NCI-H526 (cell line): ENCODE data around the gene ZBTB45.

ENCODE experiments used
- DNase-seq, 2 experiments: peaks; one replicate each; lab custom pipeline; 2025; lab: John Stamatoyannopoulos, UW

The ZBTB45 gene

DNA sequence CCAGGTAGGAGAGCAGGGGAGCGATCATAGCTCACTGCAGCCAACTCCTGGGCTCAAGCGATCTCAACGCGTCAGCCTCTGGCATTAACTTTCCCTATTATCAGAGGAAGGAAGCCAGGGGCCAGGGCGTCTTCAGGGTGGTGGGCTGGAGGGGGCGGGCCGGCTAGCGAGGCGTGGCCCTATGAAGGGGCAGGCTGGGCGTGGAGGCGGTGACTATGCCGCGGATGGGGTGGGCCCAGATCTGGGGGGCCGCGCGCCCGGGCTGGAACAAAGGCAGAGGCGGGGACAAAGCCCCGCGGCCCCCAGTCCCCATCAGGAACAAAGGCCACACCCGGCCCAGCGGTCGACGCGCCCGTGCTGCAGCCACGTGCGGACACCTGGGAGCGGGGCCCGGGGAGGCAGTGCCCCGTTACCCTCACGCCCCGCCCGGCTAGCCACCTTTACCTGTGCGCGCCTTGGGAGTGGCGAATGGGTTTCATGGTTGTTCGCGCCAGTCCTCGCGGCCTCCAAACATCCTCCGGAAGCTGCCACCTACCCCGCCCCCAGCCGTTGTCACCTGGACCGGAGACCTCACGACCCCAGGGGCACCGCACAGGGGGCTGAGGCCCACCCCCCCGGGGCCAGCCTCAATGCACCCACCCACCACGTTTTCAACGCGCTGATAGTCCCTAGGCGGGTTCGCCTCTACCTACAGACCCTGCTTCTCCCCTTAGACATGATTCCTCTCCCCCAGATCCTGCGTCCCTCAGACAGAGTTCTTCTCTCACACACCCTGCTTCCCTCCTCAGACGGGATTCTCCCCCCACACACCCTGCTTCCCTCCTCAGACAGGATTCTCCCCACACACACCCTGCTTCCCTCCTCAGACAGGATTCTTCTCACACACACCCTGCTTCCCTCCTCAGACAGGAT lies 18.9 kb upstream of the ZBTB45 start:
- peak; percentile 66 to 89 for DNase-seq

GRCh38 chr19:58536852-58537798 lies 17.5 kb upstream of the ZBTB45 start:
- DNase-seq: no peak

DNA sequence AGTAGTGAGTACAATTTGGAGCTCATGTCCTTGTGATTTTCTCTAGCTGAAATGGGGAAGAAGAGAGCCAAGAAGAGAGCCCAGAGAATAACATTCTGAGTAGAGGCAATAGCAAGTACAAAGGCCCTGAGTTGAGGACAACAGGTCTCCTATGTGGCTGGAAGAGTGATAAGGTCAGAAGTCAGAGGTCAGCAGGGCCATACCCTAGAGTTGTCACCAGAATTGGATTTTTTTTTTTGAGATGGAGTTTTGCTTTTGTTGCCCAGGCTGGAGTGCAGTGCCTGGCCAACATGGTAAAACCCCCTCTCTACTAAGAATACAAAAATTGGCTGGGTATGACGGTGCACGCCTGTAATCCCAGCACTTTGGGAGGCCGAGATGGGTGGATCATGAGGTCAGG lies 16.2 kb upstream of the ZBTB45 start:
- DNase-seq: no peak

GRCh38 chr19:58531034-58531840 lies 11.6 kb upstream of the ZBTB45 start:
- DNase-seq: peak; percentile 59 to 70

- no peak for DNase-seq
Measured at GRCh38 chr19:58529405-58529804, 9.8 kb upstream of the ZBTB45 start.

GRCh38 chr19:58522709-58523108 lies 3.1 kb upstream of the ZBTB45 start:
- no peak for DNase-seq

DNA sequence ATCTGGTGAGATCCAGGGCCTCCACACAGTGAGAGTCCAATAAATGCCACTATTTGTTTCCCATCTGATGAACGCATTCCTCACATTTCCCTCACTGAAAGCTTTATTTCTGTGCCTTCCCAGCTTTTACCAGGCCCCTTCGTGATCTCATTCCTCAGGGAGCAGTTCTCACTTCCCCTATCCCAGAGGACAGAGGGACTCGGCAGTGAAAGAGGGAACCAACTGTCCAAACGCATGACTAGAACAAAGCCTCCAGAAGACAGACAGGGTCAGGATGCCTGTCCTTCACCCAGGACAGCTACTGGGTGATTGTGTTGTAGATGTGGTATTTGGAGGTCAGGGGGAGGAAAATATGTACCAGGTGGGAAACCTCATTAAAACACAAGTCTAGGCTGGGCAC lies 2.0 kb upstream of the ZBTB45 start:
- no peak for DNase-seq

DNA sequence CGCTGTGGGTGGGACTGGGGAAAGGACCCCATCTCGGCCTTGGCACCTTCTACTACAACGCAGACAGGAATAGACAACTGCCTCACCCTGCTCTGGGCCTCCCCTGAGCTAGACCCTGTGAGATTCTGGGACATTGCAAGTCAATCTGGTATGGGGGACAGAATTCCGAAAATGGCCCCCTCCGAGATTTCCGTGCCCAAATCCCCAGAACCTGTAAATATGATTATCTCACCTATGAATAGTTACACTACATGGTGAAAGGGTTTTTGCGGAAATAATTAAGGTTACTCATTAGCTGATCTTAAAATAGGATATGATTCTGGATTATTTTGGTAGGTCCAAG lies 618 bp upstream of the ZBTB45 start:
- DNase-seq: no peak

- peak; percentile 55 to 88 for DNase-seq
Measured at GRCh38 chr19:58519087-58519354, 589 bp downstream of the ZBTB45 start.

DNA sequence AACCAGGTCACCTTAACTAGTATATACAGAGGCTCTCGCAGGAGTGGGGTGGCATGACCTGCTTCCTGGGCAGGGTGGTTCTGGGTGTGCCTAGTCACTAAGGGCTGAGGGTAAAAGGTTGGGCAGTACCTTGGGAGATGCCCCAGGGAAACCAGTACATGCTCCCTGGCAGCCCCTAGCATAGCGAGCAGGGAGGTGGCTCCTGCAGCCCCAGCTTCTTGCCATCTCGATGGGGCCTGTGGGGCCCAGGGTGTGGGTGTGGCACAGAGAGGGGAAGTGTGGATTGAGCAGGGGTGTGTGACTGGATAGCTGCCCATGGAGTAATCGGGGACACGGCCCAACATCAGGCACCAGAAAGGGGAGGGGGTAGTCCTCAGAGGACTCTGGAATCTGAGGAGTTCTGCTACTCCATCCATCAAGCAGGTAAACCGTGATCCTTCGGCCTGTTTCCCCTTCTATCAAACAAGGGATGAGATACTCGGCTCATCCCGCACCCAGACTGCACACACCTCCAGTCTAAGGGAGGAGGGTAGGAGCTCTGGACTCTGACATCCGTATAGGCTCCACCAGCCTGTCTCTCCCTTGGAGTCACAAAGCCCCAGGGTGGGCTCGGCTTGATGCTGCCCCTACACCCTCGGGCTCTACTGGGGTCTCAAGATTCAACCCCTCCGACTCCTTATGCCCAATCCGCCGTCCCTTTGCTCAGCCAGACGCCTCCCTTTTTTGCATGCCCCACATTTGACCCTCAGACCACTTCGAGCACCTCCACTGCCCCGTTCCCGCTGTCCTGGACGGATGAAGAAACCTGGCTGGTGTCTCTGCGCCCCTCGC lies 1.1 kb downstream of the ZBTB45 start:
- peak in 1 of 2 experiments; percentile 44 for DNase-seq

DNA sequence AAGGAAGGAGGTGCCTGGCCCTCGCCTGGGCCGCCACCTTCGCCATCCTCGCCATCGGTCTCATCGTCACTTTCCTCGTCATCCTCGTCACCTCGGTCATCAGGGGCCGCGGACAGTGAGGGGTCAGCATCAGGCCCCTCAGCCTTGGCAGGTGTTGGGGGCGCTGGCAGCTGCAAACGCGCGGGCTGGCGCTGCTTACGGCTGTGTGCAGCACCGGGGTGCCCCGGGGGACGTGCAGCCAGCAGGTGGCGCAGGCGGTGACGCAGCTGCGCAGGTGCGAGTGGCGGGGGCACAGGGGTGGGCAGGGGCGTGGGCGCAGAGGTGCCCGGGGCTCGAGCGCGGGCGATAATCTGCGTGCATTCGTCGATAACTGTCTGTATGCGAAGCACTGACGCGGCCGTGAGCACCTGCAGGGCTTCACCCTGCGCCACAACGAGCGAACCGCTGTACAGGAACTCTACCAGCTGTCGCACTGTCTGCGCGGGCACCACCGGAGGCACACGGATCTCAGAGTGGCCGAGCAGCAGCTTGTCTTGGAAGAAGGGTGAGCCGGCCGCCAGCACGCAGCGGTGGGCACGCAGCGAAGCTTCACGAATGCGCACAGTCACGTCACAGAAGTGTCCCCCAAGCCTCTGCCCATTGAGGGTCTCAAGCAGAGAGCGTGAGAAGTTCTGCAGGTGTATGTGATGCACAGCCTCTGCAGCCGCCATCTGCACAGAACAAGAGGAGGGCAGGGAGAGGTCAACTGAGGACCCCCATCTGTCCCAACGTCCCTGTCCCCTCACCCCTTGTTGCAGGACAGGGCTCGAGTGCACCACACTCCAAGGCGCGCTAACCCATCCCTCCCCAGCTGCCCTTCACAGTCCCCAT lies 2.4 kb downstream of the ZBTB45 start:
- peak in 1 of 2 experiments; percentile 85 for DNase-seq

DNA sequence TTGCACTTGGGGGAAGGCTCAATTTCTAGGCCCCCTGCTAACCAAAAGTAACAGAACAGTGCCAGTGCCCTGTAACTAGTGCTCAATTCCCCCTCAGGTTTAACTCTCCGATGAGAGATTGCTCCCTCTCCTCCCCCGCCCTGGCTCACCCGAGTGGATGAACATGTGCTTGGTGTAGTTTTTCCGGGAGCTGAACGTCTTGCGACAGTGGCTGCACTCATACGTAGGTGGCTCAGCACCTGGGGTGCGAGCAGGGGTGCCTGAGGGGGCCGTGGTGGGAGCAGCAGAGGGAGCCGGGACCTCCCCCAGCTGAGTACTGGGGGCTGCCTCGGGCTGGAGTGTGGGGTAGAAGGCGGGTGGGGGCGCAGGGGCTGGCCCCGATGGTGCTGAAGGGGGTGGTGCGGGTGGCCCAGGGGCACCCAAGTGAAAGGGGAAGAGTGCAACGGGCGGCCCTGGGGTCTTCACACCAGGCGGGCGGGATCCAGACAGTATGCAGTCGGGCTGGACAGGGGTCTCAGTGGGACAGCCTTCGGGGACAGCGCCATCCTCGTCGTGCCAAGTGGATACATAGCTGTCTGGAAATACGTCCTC lies 3.3 kb downstream of the ZBTB45 start:
- no peak for DNase-seq

GRCh38 chr19:58515259-58515658 lies 4.4 kb downstream of the ZBTB45 start:
- DNase-seq: peak in 1 of 2 experiments; percentile 36

GRCh38 chr19:58514564-58515022 lies 5.0 kb downstream of the ZBTB45 start:
- no peak for DNase-seq

DNA sequence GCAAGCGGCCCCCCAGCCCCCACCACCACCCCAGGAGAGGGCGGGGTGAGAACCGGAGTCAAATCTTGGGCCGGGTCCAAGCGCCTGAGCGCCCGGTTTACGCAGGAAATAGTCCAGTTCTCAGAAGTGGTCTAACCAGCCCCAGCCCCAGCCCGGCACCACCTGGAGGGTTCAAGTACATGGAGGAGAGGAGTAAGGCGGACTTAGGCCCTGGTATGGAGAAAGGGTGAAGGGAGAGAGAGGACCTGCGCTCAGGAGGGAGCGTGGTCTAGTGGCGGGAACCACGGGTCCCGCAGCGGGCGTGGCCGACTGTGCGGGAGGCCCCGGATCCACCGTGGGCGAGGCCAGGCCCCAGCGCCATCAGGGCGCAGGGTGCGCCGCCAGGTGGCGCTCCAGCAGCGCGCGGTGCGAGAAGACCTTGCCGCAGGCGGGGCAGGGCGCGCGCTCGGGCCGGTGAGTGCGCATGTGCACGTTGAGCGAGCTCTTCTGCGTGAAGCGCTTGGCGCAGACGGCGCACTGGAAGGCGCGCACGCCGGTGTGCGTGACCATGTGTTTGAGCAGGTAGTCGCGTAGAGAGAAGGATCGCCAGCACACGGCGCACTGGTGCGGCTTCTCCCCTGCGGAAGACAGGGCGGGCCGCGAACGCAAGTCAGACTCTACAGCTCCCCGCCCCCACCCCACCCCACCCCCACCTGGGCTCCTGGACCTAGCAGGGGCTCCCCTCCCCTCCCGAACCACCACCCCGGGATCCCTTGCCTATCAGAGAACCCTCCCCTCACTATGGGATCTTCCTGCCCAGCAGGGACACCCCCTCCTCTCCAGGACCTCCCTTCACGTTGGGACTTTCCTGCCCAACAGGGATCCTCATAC lies 5.7 kb downstream of the ZBTB45 start:
- DNase-seq: peak; percentile 83 to 96

DNA sequence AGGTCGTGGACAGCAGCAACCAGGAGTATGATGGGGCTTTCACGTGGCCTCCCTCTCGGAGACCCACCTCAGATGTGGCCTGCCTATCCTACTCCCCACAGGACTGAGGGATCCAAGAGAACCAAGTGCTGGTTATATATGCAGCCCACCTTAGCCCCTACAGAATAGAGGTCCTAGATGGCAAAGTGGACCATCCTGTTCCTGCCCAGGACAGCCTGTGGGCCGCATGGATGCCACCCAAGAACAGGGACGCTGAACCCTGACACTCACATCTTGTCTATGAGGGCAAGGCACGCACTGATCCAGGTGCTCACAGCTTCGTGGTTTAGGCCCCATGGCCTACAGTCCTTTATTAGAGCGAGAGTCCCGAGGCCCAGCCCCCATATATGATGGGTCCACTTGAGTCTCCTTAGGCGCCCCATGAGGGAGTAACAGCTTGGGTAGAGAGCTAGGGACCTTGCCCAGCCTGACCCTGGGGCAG lies 6.4 kb downstream of the ZBTB45 start:
- no peak for DNase-seq

GRCh38 chr19:58511353-58512208 lies 8.0 kb downstream of the ZBTB45 start, which contains the start of gene SLC27A5:
TSS of gene SLC27A5 (minus strand) at chr19:58511992. CDS start at chr19:58511955, 37 bp downstream.
- DNase-seq: no peak
